HG03139 (cell line): Measurements from ENCODE around the gene LAMA3.
"Not testable (repeated sequence)": the region's sequence is repeated elsewhere in the genome, so short reads cannot be mapped to it uniquely, and the experiment has no call there.

Experiments
- ATAC-seq: cut with Tn5 transposase; IDR thresholded peaks from one replicate; pipeline ENCODE4 v1.9.1; 2021; ENCODE audit not compliant: unreplicated experiment

LAMA3 gene

DNA sequence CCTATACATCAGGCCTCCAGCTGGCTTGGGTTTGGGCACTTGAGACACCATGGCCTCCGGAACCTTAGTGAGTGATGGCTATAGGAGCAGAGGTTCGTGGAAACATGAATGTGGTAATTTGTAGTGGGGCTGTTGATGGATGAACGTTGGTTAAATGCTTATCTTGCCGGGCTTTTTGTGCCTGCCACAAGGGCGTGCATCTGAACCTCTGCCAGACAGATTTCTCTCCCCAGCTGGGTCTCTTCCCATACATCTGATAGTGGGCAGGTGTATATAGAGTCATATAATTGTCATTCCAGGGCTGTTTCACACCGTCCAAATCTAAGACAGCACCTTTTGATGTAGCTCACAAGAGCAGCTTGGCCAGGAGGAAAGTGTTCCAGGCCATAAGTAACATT is 14.7 kb downstream of the LAMA3 start:
- no peak for ATAC-seq

DNA sequence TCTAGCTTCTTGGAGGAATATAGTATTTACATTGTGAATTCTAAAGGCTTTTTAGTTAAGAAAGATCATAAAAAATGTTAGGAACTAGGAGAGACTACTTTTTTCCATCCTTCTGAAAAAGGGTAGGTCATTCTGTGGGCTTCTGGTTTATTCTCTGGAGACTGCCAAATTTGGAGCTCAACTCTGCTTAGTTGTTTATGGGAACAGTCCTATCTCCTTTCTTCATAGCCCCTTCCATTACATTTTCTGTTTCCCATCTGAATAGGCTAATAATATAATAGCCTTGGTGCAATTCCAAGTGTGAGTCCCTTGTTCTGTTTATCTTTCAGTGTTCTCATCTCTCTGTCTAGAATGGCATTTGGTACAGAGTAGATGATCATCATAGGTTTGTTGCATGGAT is 15.6 kb downstream of the LAMA3 start:
- no peak for ATAC-seq

- no peak for ATAC-seq
Measured at GRCh38 chr18:23706971-23707640, 17.9 kb downstream of the LAMA3 start.

GRCh38 chr18:23710068-23710527 is 20.8 kb downstream of the LAMA3 start:
- ATAC-seq, result no peak

DNA sequence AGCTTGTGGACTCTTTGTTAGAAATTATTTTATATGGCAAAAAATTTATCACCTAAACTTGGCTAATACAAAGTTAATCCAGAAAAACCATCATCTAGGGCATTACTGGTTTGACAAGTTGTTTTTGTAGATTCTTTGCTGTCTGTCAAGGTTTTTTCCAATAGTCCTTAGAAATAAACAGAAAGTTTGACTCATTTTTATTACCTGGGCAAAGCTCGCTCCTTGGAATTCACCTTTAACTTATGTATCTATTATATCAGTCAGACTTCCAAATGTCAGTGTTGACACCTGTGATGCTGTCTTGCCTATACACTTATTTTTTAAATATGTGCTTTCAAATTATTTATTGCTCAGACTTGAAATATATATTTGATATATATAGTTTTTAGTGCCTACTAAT is 21.7 kb downstream of the LAMA3 start:
- ATAC-seq, result no peak

DNA sequence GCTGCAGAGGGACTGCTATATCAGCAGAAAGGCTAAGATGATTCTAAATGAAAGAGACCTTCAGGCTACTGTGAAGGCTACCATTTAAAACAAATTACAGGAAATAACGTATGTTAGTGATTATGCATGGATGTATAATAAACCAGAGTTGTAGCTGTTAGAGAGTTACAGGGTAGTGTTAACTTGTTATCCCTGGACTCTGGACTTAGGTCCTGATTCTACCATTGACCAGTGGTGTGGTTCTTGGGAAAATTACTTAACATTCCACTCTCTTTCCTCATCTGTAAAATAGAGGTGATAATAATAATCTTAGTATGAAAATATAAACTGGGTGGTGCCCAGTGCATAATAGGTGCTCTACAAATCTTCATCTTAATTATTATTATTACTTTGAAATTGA is 22.2 kb downstream of the LAMA3 start:
- ATAC-seq, result no peak

- ATAC-seq, result no peak
Measured at GRCh38 chr18:23712445-23712844, 23.2 kb downstream of the LAMA3 start.

DNA sequence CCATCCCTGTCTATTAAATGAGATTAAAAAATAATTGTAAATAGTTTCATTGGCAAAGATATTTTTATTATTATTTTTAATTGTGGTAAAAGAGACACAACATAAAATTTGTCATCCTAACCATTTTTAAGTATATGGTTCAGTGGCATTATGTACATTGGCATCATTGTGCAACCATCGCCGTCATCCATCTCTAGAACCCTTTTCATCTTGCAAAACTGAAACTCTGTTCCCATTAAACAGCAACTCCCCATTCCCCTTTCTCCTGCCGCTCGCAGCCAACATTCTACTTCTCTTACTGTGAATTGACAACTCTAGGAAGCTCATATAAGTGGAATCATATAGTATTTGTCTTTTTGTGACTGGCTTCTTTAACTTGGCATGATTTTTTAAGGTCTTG is 25.3 kb downstream of the LAMA3 start:
- no peak for ATAC-seq

- not testable (repeated sequence) for ATAC-seq
Measured at GRCh38 chr18:23716079-23716478, 26.8 kb downstream of the LAMA3 start.

GRCh38 chr18:23716516-23716915 is 27.3 kb downstream of the LAMA3 start:
- no peak for ATAC-seq

DNA sequence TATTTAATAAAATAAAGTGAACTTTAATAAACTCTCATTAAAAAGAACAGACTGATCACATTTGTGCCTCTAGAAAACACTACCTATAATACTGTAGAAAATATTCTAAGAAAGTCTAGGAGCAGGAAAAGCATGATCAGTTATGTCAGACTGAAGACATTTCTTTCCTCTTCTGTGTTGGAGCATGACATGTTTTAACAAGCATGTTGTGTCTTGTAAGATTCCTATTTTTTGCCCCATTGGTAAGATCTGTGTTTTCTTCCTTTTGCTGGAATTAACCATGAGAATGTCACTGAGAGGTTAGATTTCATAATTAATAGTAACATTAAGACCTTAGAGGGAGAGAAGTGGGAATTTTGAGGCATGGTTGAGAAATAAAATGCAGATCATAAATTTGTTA is 27.7 kb downstream of the LAMA3 start:
- no peak for ATAC-seq

DNA sequence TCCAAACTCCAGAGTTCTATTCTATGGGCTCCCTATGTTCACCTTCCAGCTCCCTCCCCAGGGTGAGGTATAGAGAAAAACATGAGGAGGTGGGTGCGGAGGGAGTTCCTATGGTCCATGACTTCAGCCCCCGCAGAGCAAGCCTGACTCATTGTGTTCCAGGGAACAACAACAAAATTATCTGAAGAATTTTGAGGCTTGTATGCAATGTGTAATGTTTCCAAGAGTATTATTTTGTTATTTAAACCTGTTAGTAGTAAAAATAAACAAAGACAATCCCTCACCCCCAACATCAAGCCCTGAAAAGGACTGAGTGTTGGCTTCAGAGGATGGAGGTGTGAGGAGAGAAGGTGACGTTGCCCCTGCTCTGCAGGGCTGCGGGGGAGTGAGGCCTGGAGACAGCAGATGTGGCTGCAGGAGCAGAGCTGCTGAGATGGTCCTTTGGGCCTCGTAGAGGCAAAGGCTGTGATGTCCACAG is 29.0 kb downstream of the LAMA3 start:
- ATAC-seq, result no peak

- no peak for ATAC-seq
Measured at GRCh38 chr18:23718731-23719130, 29.5 kb downstream of the LAMA3 start.

GRCh38 chr18:23719634-23720201 is 30.5 kb downstream of the LAMA3 start:
- no peak for ATAC-seq

DNA sequence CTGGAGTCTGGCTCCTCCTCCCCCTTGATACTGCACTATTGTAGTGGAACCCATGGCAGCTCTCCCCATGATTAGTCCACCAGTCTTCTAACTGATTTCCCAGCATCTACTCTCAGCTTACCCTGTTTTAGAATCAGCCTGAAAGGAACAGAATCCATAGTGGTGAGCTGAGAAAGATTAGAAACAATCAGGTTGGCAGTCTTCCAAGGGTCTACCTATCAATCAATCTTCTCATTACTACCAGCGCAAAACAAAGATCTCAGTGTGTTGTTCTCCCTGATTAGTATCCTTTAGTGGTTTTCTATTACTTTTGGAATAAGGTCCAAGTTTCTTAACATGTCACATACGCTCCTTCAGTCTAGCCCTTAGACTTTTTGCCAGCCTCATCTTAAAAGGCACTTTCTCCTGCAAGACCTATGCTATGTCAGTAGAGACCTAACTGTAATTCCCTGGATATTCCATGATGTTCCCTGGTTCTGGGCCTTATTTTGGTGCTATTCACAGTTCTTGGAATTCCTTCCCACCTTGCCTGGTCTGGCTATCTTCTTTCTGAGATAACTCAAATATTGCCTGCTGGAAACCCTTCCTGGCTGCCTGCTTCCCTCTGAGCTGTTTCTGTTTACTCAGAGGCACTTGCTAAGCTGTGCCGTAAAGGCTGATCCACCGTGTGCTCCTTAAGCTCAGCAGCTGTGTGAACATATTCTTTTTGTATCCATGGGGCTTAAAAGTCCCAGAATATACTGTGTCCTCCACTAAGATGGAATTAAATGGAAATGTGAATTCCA is 32.6 kb downstream of the LAMA3 start:
- no peak for ATAC-seq

DNA sequence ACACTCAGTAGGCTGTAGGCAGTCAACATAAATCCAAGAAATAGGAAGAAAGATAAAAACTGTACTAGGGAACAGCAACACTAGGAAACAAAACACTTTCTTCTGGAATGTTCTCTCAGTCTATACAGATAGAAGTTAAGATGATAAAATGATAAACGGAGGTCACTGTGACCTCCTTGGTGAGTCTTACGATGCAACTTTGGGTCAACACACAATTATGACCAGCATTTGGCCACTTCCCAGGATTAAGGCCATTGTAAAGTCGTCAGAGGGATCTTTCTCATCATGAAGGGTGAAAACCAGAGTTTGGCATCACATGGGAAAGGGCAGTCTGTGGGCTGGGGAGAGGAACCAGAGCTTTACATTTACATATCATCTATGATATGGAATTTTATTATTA is 33.4 kb downstream of the LAMA3 start:
- ATAC-seq, result no peak

DNA sequence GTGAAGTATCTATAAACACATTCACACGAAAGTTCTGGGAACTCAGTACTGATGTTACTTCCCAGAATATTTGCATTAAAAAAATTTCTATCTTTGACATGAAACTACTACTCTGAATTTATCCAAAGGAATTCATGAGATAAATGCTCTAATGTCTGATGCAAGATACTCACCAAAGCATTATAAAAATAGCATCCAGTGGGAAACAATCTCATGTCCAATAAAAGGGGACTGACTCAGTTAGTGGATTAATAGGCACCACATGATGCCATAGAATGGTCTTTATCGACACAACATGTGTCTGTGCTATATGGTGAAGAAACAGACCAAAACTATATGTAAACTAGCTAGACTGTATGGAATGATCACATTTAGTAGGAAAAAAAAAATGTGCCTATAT is 33.9 kb downstream of the LAMA3 start:
- no peak for ATAC-seq

DNA sequence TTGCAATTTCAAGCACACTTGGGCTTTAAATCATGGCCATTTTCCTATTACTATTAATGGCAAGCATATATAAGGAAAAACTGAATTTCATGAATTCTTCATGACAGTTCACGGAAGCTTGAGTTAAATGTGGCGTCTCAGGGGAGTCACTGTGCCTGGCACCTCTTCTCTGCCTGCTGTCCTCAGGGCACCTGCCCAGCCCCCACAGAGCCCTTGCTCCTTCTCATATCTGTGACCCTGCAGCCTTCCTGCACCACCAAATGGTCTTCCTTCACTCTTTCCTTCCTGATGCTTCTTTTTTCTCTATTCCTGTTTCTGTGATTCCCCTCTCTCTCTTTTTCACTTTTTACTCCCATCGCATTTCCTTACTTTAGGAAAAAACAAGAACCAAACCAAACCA is 35.4 kb downstream of the LAMA3 start:
- ATAC-seq, result no peak

DNA sequence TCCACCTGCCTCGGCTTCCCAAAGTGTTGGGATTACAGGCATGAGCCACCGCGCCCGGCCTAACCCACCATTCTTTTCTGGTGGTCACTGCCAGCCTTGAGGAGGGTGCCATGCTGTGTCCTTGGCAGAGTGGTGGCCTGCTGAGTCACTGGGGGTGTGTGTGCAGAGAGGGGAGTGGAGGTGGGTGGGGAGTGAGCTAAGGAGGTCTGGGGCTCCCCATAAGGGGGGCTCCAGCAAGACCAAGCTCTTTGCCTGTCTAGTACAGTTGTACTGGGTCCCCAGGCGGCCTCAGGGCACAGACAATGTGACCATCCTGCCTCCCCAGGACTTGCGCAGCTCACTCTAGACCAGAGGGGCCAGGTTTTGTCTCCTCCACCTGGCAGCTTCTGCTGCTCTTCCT is 36.1 kb downstream of the LAMA3 start:
- no peak for ATAC-seq

GRCh38 chr18:23725827-23726661 is 36.8 kb downstream of the LAMA3 start:
- no peak for ATAC-seq
